ENCODE measurements around the gene LENEP.

LENEP gene

GRCh38 chr1:154999571-155000410 is 6.4 kb downstream of the LENEP start:
- DNase-seq, result no peak

- no peak for DNase-seq
These were observed 7.0 kb downstream of the LENEP start for GRCh38 chr1:155000411-155000725.

GRCh38 chr1:155000726-155001424 is 7.5 kb downstream of the LENEP start:
- DNase-seq, result peak; percentile 85

- no peak for DNase-seq
These were observed 8.0 kb downstream of the LENEP start for GRCh38 chr1:155001425-155001674.

GRCh38 chr1:155001675-155002463 is 8.5 kb downstream of the LENEP start:
- peak; percentile 91 for DNase-seq

GRCh38 chr1:155002464-155003226 is 9.3 kb downstream of the LENEP start, which contains the start of gene ZBTB7B:
ZBTB7B (plus strand) TSS chr1:155002802; CDS start chr1:155014661, 11,859 bp downstream.
- DNase-seq, result no peak

- no peak for DNase-seq
These were observed 9.9 kb downstream of the LENEP start for GRCh38 chr1:155003227-155003765.

- DNase-seq, result no peak
These were observed 10.5 kb downstream of the LENEP start for GRCh38 chr1:155003766-155004351.

GRCh38 chr1:155004352-155005075 is 11.1 kb downstream of the LENEP start:
- no peak for DNase-seq

- no peak for DNase-seq
These were observed 12.0 kb downstream of the LENEP start for GRCh38 chr1:155005076-155006011.

GRCh38 chr1:155006601-155007101 is 13.3 kb downstream of the LENEP start:
- DNase-seq, result no peak

- no peak for DNase-seq
These were observed 14.0 kb downstream of the LENEP start for GRCh38 chr1:155007251-155007828.

- DNase-seq, result no peak
These were observed 14.9 kb downstream of the LENEP start for GRCh38 chr1:155008015-155008941.

- DNase-seq, result no peak
These were observed 15.9 kb downstream of the LENEP start for GRCh38 chr1:155009221-155009711.

- no peak for DNase-seq
These were observed 16.4 kb downstream of the LENEP start for GRCh38 chr1:155009742-155010141.

- DNase-seq, result no peak
These were observed 17.0 kb downstream of the LENEP start for GRCh38 chr1:155010211-155010918.

- DNase-seq, result no peak
These were observed 17.6 kb downstream of the LENEP start for GRCh38 chr1:155011004-155011416.
